Dedifferentiated amniotic fluid mesenchymal stem cell (primary cell): Measurements from ENCODE around the gene KCNMA1.

Experiments
- DNase-seq: peaks from one replicate; pipeline ENCODE4 v3.0.0-alpha.2; 2016; ENCODE audit errors: extremely low spot score

The KCNMA1 gene

GRCh38 chr10:77507291-77507880 lies 130.2 kb downstream of the KCNMA1 start:
- DNase-seq: no peak

GRCh38 chr10:77506517-77507200 lies 130.9 kb downstream of the KCNMA1 start:
- DNase-seq: peak; percentile 29

- peak; percentile 73 for DNase-seq
Measured at GRCh38 chr10:77505431-77506334, 131.9 kb downstream of the KCNMA1 start.

- no peak for DNase-seq
Measured at GRCh38 chr10:77504873-77505257, 132.7 kb downstream of the KCNMA1 start.

- peak; percentile 66 for DNase-seq
Measured at GRCh38 chr10:77504196-77504872, 133.3 kb downstream of the KCNMA1 start.

GRCh38 chr10:77501846-77502261 lies 135.8 kb downstream of the KCNMA1 start:
- peak; percentile 58 for DNase-seq

GRCh38 chr10:77501152-77501845 lies 136.3 kb downstream of the KCNMA1 start:
- DNase-seq: peak; percentile 89

GRCh38 chr10:77500754-77501151 lies 136.9 kb downstream of the KCNMA1 start:
- no peak for DNase-seq

GRCh38 chr10:77498829-77499228 lies 138.8 kb downstream of the KCNMA1 start:
- no peak for DNase-seq

GRCh38 chr10:77498210-77498609 lies 139.4 kb downstream of the KCNMA1 start:
- no peak for DNase-seq

GRCh38 chr10:77497748-77498147 lies 139.9 kb downstream of the KCNMA1 start:
- no peak for DNase-seq

- no peak for DNase-seq
Measured at GRCh38 chr10:77496941-77497420, 140.6 kb downstream of the KCNMA1 start.

- no peak for DNase-seq
Measured at GRCh38 chr10:77494756-77495541, 142.7 kb downstream of the KCNMA1 start.

GRCh38 chr10:77494327-77494726 lies 143.3 kb downstream of the KCNMA1 start:
- DNase-seq: no peak

GRCh38 chr10:77493851-77494261 lies 143.8 kb downstream of the KCNMA1 start:
- DNase-seq: no peak

GRCh38 chr10:77493239-77493806 lies 144.3 kb downstream of the KCNMA1 start:
- no peak for DNase-seq

GRCh38 chr10:77492368-77492994 lies 145.1 kb downstream of the KCNMA1 start:
- no peak for DNase-seq

- no peak for DNase-seq
Measured at GRCh38 chr10:77490534-77491314, 146.9 kb downstream of the KCNMA1 start.

- DNase-seq: no peak
Measured at GRCh38 chr10:77486517-77486916, 151.1 kb downstream of the KCNMA1 start.
